HG03558 (cell line): ENCODE data around the gene CAPN5.

ENCODE experiments used
- ATAC-seq: cut with Tn5 transposase; IDR thresholded peaks from one replicate; pipeline ENCODE4 v1.9.1; 2021; ENCODE audit warnings: moderate number of reproducible peaks; ENCODE audit not compliant: unreplicated experiment; ENCODE audit errors: extremely low read depth

The CAPN5 gene

GRCh38 chr11:77112641-77113381 is 46.0 kb downstream of the CAPN5 start:
- no peak for ATAC-seq

- no peak for ATAC-seq
Measured at GRCh38 chr11:77113382-77114088, 46.8 kb downstream of the CAPN5 start.

- no peak for ATAC-seq
Measured at GRCh38 chr11:77114089-77114463, 47.3 kb downstream of the CAPN5 start.

DNA sequence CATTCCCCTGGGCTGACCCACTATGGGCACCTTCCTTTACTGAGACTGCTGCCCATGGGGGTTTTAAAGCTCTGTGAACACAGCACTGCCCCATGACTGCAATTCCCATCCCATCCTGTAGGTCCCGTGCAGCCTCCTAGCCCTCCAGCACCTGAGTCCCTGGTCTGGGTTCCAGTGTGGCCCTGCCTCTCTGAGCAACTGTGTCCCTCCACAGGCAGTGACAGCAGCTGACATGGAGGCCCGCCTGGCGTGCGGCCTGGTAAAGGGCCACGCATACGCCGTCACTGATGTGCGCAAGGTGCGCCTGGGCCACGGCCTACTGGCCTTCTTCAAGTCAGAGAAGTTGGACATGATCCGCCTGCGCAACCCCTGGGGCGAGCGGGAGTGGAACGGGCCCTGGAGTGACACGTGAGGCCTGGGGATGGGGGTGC is 48.4 kb downstream of the CAPN5 start:
- ATAC-seq = no peak

GRCh38 chr11:77115956-77116355 is 49.2 kb downstream of the CAPN5 start:
- ATAC-seq = no peak

- ATAC-seq = no peak
Measured at GRCh38 chr11:77117492-77117891, 50.7 kb downstream of the CAPN5 start.

DNA sequence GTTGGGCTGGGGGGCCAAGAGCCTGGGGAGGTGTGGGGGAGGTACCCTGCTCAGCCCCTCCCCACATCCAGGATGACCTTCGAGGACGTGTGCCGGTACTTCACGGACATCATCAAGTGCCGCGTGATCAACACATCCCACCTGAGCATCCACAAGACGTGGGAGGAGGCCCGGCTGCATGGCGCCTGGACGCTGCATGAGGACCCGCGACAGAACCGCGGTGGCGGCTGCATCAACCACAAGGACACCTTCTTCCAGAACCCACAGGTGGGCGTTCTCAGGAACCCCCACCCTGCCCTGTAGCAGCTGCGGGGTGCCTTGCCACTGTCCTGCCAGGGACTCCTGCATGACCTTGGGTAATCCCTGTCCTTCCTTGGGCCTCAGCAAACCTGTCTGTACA is 51.3 kb downstream of the CAPN5 start:
- no peak for ATAC-seq

DNA sequence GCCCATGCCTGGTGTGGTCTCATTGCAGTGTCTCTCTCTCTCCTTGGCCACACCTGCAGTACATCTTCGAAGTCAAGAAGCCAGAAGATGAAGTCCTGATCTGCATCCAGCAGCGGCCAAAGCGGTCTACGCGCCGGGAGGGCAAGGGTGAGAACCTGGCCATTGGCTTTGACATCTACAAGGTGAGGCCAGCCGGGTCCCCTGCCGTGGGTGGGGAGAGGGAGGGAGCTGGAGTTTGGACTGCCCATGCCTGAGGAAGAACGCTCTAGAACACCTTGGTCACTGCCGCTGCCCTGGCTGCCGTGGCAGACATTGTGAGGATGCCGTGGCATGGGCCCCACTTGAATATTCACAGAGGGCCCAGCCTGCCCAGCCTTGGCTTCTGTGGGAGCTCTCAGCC is 52.2 kb downstream of the CAPN5 start:
- ATAC-seq = no peak

DNA sequence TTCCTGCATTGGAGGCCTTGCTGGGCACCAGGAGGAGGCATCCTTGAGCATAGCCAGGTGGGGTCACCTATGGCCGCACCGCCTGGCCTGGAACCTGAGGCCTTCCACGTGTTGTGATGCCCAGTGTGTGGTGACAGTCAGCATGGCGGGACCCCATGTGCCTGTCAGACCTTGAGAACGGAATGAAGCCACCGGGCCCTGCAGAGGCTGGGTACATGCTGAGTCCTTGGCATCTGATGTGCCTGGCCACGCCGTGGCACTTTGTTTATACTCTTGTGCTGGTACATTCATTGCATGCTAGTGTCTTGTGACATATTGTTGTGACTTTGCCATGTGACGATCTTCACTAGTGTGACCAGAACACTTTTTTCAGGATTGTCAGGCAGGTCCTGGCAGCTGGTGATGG is 52.8 kb downstream of the CAPN5 start:
- no peak for ATAC-seq

DNA sequence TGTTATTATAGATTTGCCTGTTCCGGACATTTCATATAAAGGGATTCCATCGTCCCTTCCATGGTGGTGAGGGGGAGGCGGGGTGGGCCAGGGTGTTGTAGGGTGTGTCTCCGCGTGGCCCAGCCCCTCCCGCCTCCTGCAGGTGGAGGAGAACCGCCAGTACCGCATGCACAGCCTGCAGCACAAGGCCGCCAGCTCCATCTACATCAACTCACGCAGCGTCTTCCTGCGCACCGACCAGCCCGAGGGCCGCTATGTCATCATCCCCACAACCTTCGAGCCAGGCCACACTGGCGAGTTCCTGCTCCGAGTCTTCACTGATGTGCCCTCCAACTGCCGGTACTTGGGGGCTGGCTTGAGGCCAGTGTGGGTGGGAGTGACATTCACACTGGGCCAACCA is 53.8 kb downstream of the CAPN5 start:
- ATAC-seq = no peak

GRCh38 chr11:77121096-77121640 is 54.4 kb downstream of the CAPN5 start:
- no peak for ATAC-seq

- no peak for ATAC-seq
Measured at GRCh38 chr11:77121876-77122575, 55.3 kb downstream of the CAPN5 start.

DNA sequence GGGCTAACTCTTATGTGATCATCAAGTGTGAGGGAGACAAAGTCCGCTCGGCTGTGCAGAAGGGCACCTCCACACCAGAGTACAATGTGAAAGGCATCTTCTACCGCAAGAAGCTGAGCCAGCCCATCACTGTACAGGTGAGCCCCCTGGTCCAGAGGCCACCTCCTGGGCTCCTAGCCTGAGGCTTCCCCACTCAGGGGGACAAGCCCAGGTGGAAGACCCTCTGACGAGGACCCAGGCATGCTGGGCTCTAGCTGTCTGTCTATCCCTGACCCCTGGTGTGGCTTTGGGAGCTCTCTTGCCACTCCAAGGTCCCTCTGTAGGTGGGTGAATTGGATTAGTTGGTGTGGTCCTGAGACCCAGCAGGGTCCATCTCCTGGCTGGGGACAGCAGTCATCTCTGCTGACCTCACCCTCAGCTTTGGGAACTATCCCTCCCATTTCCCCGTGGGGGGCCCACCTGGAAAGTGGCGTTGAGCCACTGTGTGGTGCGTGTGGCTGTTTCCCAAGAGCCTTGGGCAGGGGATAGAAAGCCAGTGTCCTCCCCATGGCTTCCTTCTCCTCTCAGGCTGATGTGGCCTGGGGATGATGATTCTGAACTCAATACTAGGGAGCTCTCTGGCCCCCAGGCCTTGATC is 55.9 kb downstream of the CAPN5 start:
- no peak for ATAC-seq

GRCh38 chr11:77123591-77123990 is 56.8 kb downstream of the CAPN5 start:
- ATAC-seq = no peak

DNA sequence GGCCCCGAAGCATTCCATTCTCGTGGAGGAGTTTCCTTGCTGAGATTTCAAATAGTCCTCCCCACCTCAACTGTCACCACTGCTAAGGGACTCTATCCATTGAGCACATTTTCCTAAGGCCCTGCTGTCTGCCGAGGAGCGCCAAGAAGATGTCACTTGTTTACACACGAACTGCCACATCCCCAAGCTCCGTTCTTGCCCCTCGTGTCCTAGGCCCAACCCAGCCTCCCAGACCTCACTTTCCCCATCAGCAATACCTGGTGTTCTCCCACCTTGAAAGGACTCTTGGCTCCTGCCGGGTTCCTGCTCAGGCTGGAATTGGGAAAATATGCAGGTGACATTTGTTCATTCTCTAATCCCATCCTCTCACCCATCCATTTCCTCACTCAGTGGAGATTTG is 57.3 kb downstream of the CAPN5 start:
- ATAC-seq = no peak

DNA sequence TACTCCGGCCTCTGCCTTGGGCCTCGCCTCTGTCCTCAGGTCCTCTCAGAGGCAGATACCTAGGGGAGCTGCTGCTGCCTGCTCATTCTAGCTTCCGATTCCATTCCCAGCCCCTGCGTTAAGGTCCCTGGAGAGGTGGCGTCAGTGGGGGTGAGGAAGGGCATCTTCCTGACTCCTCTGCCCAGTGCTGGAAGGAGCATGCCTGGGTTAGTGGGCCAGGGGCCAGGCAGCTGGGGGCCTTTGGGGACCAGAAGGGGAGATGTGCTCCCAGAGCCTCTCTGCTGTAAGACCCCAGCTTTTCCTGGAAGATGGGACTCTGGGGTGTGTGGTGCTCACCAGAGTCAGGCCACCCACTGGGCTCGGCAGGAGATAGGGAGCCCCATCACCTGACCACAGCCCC is 57.7 kb downstream of the CAPN5 start:
- no peak for ATAC-seq

DNA sequence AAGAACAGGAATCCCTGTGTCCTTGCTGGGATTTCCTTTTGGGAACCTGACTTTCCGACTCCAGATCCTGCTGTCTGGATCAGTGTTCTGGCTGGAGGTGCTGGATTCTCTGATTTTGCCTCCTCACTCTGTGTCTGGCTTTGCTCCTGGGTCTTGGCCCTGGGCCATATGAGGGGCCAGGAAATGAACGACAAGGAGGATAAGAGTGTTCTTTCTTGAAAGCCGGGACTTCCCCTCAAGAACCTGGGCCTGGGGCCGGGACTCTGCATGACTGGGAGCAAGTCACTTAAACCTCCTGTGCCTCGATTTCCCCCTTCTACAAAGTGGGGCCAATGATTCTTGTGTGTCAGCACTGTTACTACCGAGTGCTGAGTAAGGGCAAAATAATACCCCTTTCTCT is 58.4 kb downstream of the CAPN5 start:
- ATAC-seq = no peak

GRCh38 chr11:77125695-77126094 is 58.9 kb downstream of the CAPN5 start:
- no peak for ATAC-seq

- no peak for ATAC-seq
Measured at GRCh38 chr11:77126156-77126775, 59.5 kb downstream of the CAPN5 start.

- ATAC-seq = no peak
Measured at GRCh38 chr11:77126861-77127234, 60.1 kb downstream of the CAPN5 start.
